SK-N-MC (cell line): Measurements from ENCODE around the gene AATK.
"Not testable (repeated sequence)": the region's sequence is repeated elsewhere in the genome, so short reads cannot be mapped to it uniquely, and the experiment has no call there.

Experiments
- DNase-seq: peaks from one replicate; pipeline ENCODE4 v3.0.0-alpha.2; 2011; ENCODE audit warnings: low read depth, low spot score
- H3K27ac ChIP-seq: fragments of 200-600 bp; sonication (generic); 2 replicates; pipeline ENCODE4 v1.5.1; 2016; ENCODE audit warnings: mixed run types
- H3K36me3 ChIP-seq: fragments of 200-600 bp; sonication (generic); 2 replicates; pipeline ENCODE4 v1.6.1; 2017; ENCODE audit warnings: antibody characterized with exemption, low read length, mixed read lengths; ENCODE audit not compliant: insufficient read depth
- H3K4me3 ChIP-seq: fragments of 200-600 bp; sonication (generic); 2 replicates; pipeline ENCODE4 v1.5.1; 2016
- H3K9ac ChIP-seq: fragments of 200-600 bp; sonication (generic); 2 replicates; pipeline ENCODE4 v1.8.0; 2017; ENCODE audit warnings: mixed run types, mixed read lengths; ENCODE audit not compliant: insufficient read length
- H3K9me3 ChIP-seq: fragments of 200-600 bp; sonication (generic); 2 replicates; pipeline ENCODE4 v1.6.1; 2017; ENCODE audit warnings: low read depth, mild to moderate bottlenecking, antibody characterized with exemption, low read length, moderate library complexity, mixed read lengths
- EZH2 ChIP-seq: fragments of 200-600 bp; sonication (generic); IDR thresholded peaks from one replicate; pipeline ENCODE4 v1.6.1; 2017; ENCODE audit warnings: antibody characterized with exemption
- FOXP2 ChIP-seq: optimal IDR thresholded peaks from 2 replicates; pipeline ENCODE3; 2011; ENCODE audit warnings: mild to moderate bottlenecking, moderate library complexity; ENCODE audit not compliant: insufficient read depth; ENCODE audit errors: extremely low read length, control extremely low read depth
- POLR2AphosphoS5 ChIP-seq: IDR thresholded peaks from 2 replicates; pipeline ENCODE4 v1.6.1; 2012; ENCODE audit warnings: mild to moderate bottlenecking, low read depth, low read length, borderline replicate concordance

The AATK gene

GRCh38 chr17:81081222-81082176 is 84.5 kb downstream of the AATK start:
- Histone ChIP-seq H3K4me3 (no peak overlapping the region), H3K27ac (no peak overlapping the region), H3K9me3 (no peaks in the 10 kb centered on the region), H3K9ac (no peak overlapping the region), H3K36me3 (no peaks in the 10 kb centered on the region)
- DNase-seq = no peak
- TF ChIP-seq EZH2 (no peak), POLR2AphosphoS5 (no peak), FOXP2 (no peak)

GRCh38 chr17:81080019-81080418 is 86.0 kb downstream of the AATK start:
- Histone ChIP-seq H3K27ac (no peak overlapping the region), H3K36me3 (no peaks in the 10 kb centered on the region), H3K9ac (no peak overlapping the region), H3K9me3 (no peaks in the 10 kb centered on the region), H3K4me3 (no peak overlapping the region)
- no peak for DNase-seq
- TF ChIP-seq FOXP2 (no peak), EZH2 (no peak), POLR2AphosphoS5 (no peak)

- not testable (repeated sequence) for H3K27ac ChIP-seq, DNase-seq, H3K9ac ChIP-seq, H3K36me3 ChIP-seq, H3K9me3 ChIP-seq, H3K4me3 ChIP-seq
Measured at GRCh38 chr17:81078026-81078913, 87.8 kb downstream of the AATK start.

GRCh38 chr17:81076141-81076679 is 89.8 kb downstream of the AATK start:
- no peaks in the 10 kb centered on the region for H3K36me3 ChIP-seq
- H3K9me3 ChIP-seq = no peaks in the 10 kb centered on the region
- TF ChIP-seq FOXP2 = no peak
- no peak for TF ChIP-seq EZH2
- no peak for TF ChIP-seq POLR2AphosphoS5
- H3K9ac ChIP-seq = no peak overlapping the region
- H3K4me3 ChIP-seq = no peak overlapping the region
- no peak overlapping the region for H3K27ac ChIP-seq
- no peak for DNase-seq

- H3K9ac ChIP-seq = no peak overlapping the region
- no peak overlapping the region for H3K4me3 ChIP-seq
- DNase-seq = no peak
- H3K27ac ChIP-seq = no peak overlapping the region
- TF ChIP-seq FOXP2 (no peak), EZH2 (no peak), POLR2AphosphoS5 (no peak)
- no peaks in the 10 kb centered on the region for H3K9me3 ChIP-seq
- no peaks in the 10 kb centered on the region for H3K36me3 ChIP-seq
Measured at GRCh38 chr17:81075307-81075706, 90.7 kb downstream of the AATK start.

- TF ChIP-seq EZH2 (no peak), FOXP2 (no peak), POLR2AphosphoS5 (no peak)
- no peak for DNase-seq
- H3K27ac ChIP-seq = no peak overlapping the region
- no peaks in the 10 kb centered on the region for H3K9me3 ChIP-seq
- no peak overlapping the region for H3K4me3 ChIP-seq
- no peak overlapping the region for H3K9ac ChIP-seq
- H3K36me3 ChIP-seq = no peaks in the 10 kb centered on the region
Measured at GRCh38 chr17:81074875-81075274, 91.1 kb downstream of the AATK start.

GRCh38 chr17:81073967-81074839 is 91.8 kb downstream of the AATK start:
- no peak overlapping the region for H3K27ac ChIP-seq
- H3K4me3 ChIP-seq = no peak overlapping the region
- DNase-seq = no peak
- H3K9ac ChIP-seq = no peak overlapping the region
- no peak for TF ChIP-seq EZH2
- TF ChIP-seq FOXP2 = no peak
- TF ChIP-seq POLR2AphosphoS5 = no peak
- no peaks in the 10 kb centered on the region for H3K36me3 ChIP-seq
- no peaks in the 10 kb centered on the region for H3K9me3 ChIP-seq
